LNCAP (cell line): Measurements from ENCODE around the gene FAXDC2.

Experiments used
- TF ChIP-seq, protein P1 (sequence below): fragments of 450-650 bp; IDR thresholded peaks from 2 replicates; pipeline ENCODE4 v1.5.1; 2017; ENCODE audit warnings: mild to moderate bottlenecking

FAXDC2 gene

DNA sequence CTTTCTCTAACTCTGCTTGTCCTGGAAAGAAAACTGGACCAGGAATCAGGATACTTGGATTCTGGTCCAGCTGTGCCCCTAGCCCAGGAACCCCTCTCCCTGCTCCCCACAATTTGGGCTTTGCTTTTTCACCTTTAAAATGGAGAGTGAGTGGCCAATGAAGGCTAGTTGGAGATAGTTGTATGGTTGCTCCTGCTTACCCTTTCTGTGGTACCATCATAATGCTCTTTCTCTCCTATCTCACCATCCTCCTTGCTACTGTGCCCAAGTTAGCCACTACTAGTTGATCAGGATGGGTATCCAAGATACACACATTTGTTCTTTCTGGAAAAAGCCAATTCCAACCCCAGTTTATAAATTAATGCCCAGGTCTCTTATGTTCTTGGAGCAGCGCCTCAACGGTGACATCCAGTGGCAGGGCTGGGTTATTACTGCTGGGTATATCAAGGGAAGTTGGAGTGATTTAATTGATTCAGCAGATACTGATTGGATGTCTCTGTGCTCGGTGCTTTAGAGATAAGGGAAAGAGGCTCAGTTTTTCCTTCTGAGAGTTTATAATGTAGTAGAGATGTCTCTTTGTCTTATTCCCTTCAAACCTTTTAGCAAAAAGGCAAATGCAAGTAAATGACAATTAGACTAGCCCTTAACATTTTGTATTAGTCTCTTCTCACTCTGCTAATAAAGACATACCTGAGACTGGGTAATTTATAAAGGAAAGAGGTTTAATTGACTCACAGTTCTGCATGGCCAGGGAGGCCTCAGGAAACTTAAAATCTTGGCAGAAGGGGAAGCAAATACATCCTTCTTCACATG is 38.5 kb downstream of the FAXDC2 start:
- TF ChIP-seq, protein P1, sequence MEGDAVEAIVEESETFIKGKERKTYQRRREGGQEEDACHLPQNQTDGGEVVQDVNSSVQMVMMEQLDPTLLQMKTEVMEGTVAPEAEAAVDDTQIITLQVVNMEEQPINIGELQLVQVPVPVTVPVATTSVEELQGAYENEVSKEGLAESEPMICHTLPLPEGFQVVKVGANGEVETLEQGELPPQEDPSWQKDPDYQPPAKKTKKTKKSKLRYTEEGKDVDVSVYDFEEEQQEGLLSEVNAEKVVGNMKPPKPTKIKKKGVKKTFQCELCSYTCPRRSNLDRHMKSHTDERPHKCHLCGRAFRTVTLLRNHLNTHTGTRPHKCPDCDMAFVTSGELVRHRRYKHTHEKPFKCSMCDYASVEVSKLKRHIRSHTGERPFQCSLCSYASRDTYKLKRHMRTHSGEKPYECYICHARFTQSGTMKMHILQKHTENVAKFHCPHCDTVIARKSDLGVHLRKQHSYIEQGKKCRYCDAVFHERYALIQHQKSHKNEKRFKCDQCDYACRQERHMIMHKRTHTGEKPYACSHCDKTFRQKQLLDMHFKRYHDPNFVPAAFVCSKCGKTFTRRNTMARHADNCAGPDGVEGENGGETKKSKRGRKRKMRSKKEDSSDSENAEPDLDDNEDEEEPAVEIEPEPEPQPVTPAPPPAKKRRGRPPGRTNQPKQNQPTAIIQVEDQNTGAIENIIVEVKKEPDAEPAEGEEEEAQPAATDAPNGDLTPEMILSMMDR = peak; percentile 94

DNA sequence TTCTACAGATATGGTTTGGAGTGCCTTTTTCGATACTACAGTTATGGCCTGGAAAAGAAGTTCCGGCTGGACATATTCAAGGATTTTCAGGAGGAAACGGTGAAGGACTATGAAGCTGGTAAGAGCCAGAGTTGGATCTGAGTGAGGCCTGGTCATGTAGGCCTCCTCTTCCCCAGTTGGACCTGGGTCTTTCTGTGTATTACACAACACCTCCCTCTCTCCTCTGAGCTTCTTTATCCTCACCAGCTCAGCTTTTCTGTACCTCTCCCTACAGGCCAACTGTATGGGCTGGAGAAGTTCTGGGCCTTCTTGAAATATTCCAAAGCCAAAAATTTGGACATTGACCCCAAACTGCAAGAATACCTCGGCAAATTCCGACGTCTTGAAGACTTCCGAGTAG is 39.2 kb downstream of the FAXDC2 start:
- TF ChIP-seq, protein P1 = no peak

DNA sequence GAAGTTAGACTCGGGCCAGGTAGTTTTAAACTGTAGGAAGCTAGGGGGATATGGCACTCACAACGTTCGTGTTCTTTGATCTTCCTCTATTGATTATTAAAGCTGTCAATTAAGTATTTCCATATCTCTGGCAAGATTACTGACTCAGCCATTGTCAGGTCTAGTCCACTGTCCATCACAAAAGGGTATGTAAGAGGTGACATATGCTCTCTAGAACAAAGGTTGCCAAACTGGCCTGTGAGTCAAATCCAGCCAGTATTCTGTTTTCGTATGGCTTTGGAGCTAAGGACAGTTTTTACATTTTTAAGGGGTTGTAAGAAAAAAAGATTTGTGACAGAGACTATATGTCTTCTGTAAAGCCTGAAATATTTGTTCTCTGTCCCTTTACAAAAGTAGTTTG is 44.2 kb downstream of the FAXDC2 start:
- TF ChIP-seq, protein P1 = no peak

DNA sequence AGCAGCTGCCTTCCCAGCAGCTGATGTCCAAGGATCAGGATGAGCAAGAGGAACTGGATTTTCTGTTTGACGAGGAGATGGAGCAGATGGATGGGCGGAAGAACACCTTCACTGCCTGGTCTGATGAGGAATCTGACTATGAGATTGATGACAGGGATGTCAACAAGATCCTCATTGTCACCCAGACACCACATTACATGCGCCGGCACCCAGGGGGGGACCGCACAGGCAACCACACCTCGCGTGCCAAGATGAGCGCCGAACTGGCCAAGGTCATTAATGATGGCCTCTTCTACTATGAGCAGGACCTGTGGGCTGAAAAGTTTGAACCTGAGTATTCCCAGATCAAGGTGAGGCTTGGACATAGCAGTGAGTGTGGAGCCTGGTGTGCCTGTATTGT is 48.4 kb downstream of the FAXDC2 start:
- TF ChIP-seq, protein P1 = no peak

DNA sequence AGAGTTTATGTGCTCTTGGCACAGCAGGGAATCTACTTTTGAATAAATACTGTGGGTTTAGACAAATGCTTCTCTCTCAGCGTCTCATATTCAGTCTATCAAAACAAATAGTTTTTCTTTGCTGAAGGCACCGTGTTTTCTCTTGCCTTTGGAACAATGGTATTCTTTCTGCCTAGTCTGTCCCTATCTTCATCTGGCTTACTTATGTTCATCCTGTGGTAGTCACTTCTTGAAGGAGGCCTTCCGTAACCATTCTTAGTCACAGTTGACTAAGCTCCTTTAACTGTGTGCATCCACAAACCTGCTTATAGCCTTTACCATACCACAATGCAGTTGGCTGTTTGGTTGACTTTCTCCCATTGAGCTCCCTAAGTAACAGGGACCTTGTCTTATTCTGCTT is 49.3 kb downstream of the FAXDC2 start:
- TF ChIP-seq, protein P1 = no peak

DNA sequence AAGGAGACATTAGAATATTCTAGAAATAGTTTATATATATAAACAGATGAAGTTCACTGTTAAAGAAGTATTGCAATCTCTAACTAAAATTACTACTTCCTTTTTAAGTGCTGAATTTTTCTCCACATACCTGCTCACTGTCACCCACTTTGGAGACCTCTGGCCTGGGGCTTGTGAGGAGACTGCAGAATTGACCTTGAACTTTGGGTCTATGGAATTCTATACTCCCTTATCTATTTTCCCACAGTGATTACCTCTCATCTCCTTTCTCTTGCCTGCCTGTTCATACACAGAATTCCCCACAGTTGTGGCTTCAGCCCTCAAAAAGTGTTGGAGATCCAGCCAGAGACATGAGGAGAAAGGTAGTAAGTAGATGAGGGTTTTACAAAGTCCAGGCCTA is 49.8 kb downstream of the FAXDC2 start:
- TF ChIP-seq, protein P1 = no peak

DNA sequence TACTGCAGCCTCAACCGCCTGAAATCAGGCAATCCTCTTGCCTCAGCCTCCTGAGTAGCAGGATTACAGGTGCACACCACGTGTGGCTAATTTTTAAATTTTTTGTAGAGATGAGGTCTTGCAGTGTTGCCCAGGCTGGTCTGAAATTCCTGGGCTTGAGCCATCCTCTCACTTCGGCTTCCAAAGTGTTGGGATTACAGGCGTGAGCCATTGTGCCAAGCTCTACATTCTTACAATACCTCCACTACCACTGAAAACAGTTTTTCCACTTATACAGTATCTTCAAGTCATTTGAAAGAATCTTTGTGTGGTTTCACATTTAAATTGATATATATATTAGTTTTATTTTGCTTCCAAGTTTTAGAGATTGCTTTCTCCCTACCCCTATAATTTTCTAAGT is 52.6 kb downstream of the FAXDC2 start:
- TF ChIP-seq, protein P1 = no peak

DNA sequence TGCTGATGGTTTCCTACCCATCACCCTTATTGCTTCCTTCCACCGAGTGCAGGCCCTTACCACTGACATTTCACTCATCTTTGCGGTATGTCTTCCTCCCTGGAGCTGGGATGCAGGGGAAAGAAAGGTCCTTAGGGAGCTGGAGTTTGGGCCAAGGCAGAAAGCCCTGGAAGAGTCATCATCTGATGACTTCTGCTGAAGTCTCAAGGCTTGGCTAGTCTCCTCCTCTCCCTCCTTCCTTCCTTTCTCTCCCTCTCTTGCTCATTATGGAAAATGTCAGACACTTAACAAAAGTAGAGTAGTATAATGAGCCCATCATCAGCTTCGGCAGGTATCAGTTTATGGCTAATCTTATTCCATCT is 55.2 kb downstream of the FAXDC2 start:
- TF ChIP-seq, protein P1 = no peak
